NCI-H1092 (cell line): ENCODE results near the gene LGI4.

Experiments used
- DNase-seq: peaks from one replicate; lab custom pipeline; 2025; lab: John Stamatoyannopoulos, UW

Gene LGI4

DNA sequence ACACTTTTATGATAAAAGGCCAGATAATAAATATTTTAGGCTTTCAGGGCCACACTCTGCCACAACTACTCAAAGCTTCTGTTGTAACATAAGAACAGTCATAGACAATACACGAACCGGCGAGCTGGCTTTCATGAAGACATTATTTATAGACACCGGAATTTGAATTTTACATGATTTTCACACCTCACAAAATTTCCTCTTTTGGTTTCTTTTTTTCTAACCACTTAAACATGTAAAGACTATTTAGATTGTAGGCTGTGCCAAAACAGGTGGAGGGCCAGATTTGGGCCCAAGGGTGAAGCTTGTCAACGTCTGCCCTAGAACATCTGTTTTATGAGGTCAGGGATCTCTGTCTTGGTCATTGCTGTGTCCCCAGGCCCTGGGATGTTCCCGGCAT lies 48.9 kb downstream of the LGI4 start:
- DNase-seq: no peak

DNA sequence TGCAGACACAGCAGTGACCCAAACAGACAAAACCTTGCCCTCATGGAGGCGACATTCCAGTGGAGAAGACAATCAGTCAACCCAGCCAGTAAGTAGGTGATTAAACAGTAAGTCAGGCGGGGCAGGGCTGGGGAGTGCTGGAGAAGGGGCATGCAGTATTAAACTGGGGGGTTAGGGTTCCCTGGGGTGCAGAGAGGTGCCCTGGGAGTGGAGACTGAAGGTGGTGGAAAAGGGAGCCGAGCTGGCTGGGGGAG lies 50.4 kb downstream of the LGI4 start:
- DNase-seq: no peak

DNA sequence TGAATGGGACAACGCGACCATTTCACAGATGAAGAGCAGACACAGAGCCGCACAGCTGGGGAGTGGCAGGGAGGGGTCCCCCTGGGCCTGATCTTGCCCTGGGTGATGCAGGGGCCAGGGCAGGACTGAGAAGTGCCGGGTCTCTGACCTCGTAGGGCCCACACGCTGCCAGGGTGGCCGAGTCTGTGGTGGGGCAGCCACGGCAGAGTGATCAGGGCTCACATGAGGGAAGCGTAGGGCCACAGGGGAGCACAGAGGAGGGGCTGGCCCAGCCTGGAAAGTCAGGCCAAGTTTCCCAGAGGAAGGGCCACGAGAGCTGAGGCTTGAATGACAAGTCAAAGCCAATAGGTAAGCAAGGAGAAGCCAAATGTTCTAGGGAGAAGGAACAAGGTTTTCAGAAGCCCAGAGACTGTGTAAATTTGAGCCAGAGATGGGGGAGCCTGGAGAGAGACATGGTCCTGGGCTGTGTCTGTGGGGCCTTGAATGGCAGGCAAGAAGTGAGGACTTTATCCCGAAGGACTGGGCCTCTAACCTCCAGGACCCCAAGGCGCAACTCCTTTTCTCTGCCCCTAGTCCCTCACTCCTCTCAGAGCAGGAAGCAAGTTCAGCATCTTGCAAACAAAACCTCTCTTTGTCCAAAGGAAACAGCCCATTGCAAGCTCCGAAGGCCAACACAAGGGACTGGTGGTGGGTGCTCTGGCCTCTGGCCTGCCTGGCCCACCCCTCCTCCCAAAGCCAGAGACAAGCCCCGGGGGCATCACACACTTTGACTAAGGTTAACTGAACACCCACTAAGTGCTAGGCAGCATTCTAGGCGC lies 51.0 kb downstream of the LGI4 start:
- no peak for DNase-seq

DNA sequence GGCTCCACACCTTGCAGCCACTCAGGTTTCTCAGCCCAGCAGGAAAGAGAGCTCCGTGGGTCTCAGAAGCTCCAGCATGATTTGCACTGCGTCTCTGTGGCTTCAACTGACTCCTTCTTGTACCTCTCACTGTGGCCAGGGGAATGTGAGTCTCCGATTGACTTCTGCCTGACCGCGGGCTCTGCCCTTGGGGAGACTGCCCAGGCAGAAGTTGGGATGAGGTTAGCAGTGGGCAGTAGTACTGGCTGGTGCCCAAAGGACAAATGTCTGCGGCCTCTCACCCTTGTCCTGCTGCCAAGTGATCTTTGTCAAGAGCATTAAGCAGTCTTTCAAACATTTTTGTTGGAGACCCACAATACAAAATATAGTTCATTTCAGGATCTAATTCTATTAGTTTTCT lies 53.7 kb downstream of the LGI4 start:
- DNase-seq: no peak

DNA sequence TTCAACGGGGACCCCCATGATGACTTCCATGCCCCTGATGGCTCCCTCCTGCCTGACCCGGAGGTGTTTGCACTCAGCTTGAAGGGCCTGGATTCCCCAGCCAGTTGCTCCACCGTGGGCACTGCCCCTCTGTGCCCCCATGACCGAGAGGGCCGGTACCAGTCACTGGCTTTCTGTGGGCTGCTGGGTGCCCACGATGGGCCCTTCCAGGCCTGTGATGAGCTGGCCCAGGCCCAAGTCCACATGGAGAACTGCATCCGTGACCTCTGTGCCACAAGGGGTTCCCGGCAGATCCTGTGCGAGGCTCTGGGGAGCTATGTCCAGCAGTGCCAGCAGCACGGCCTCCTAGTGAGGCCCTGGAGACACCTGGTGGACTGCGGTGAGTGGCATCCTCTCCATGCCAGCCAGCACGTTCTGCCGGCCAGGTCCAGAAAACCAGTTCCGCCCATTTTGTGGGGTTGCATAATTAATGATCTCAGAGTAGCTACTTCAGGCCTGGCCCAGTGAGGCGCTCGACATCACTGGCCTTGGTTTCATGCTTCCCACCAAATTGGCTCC lies 54.2 kb downstream of the LGI4 start:
- no peak for DNase-seq

DNA sequence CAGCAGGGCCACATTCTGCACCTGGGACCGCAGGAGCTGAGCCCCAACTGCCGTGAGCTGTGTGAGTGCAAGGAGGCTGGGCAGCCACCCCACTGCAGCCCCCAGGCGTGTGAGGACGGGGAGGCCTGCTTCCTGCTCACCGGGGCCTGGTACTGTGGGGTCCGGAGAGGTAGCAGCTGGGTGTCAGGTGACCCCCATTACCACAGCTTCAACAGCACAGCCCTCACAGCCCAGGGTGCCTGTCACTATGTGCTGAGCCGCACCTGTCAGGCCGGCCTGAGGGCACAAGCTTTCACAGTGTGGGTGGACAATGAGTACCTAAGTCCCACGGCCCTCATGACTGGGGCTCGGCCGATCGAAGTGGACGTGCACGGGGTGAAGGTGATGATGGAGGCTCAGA lies 55.0 kb downstream of the LGI4 start:
- DNase-seq: no peak

DNA sequence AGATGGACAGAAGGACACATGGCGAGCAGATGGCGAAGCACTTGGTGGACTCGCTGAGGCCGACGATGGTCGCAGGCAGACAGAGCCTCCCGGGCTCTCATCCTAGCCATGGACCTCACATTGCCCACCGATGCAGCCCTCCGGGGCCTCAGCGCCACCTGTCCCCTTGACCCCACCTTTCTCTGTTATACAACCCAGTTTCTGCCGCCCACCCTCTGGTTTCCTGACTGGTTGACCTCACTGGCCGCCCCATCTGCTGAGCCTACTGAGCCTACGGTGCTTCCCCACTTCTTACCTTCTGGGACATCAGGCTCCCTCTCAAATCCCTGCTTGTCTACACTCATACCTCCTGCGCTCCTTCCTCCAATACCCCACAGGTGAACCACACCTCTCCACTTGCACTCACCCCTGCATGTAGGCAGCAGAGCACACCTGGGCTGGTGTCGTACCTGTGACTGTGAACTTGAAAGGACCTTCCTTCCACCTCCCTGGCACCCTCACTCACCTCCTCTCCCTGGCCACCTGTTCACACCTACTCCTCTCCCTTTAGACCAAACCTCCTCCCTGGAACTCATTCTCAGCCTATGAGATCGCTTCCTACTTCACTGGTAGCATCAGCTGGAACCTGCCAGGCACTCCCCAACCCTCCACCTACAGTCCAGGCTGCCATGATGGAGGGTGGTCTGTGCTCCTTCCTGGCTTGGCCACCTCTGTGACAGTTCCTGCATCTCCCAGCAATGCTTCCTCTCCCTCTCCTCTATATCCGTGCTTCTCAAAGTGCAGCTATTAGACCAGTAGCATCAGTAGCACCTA lies 57.2 kb downstream of the LGI4 start:
- DNase-seq: no peak

DNA sequence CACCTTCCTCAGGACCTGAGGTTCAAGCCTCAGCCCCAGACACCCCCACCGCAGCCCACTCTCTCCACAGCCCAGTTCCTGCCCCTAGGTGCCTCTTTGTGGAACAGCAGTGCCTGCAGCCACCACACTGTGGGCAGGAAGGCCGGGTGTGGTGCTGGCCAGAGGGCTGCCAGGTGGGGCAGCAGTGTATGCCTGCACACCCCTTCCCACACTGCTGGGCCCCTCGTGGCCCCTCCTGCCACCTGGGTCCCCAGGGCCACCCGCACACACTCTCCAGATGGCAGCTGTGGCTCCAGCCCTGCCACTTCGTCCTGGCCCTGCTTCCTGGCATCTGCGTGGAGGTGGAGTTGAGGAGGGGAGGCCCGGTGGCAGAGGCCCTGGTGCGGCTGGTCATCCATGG lies 58.2 kb downstream of the LGI4 start:
- no peak for DNase-seq

DNA sequence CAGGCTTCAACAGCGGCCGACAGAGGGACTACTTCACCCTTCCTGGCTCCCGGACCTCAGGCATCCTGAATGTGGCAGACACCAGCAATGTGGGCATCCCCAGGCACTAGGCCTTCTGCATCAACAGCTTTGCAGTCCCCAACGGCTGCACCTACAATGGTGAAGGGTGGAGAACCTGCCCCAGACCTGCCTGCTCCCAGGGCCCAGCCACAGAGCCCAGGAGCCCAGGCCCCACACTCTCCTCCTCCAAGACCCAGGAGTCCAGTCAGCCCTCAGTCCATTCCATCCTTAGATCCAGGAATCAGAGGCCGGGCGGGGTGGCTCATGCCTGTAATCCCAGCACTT lies 58.9 kb downstream of the LGI4 start:
- DNase-seq: no peak

DNA sequence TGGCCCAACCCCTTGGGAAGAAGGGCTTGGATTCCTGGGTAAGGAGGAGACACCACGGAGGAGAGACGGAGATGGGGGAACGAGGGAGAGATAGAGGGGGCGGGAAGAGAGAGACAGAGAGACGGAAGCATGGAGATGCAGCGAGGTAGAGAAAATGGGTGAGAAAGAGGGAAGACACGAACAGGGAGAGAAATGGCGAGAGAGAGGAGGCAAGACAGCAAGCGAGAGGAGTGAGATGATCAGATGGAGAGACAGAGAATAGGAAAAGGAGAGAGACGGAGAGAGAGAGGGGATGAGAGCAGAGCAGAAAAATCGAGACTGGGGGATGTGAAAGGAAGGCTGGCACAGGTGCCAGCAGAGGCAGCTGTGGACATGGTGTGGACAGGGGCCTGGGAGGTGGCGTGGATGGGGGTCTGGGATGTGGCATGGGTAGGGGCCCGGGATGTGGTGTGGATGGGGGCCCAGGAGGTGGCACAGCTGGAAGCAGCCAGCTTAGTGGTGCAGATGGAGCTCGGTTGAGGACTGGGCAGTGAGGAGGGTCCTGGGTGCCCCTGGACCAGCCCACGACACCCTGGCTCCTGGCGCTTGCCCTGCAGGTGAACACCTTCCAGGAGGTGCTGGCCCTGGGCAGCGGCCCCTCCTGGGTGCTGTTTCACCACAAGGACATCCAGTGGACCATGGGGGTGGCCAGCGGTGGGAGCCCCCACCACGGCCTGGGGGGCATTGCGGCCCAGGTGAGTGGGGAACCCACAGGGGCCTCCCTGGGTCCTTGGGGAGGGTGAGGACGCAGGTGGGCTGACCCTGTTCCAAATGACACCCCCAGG lies 59.4 kb downstream of the LGI4 start:
- no peak for DNase-seq
